G401.6 (cell line): ENCODE results near the gene ESR1.

ENCODE experiments used
- FAIRE-seq: peaks from 2 replicates; lab custom pipeline; 2012; peaks lifted over from hg19 to GRCh38; lab: Jason Lieb, UNC

ESR1 gene

GRCh38 chr6:152098683-152099082 lies 291.2 kb downstream of the ESR1 start:
- no peak for FAIRE-seq

GRCh38 chr6:152099446-152100182 lies 292.1 kb downstream of the ESR1 start:
- no peak for FAIRE-seq

- no peak for FAIRE-seq
Observed at GRCh38 chr6:152100183-152100618, 292.7 kb downstream of the ESR1 start.

- no peak for FAIRE-seq
Observed at GRCh38 chr6:152107973-152108372, 300.5 kb downstream of the ESR1 start.

- no peak for FAIRE-seq
Observed at GRCh38 chr6:152110886-152111820, 303.7 kb downstream of the ESR1 start.

- FAIRE-seq = no peak
Observed at GRCh38 chr6:152112491-152113261, 305.2 kb downstream of the ESR1 start.

GRCh38 chr6:152117156-152118133 lies 310.0 kb downstream of the ESR1 start:
- FAIRE-seq = no peak

- no peak for FAIRE-seq
Observed at GRCh38 chr6:152118224-152118623, 310.7 kb downstream of the ESR1 start.

- FAIRE-seq = no peak
Observed at GRCh38 chr6:152118678-152119077, 311.2 kb downstream of the ESR1 start.

GRCh38 chr6:152119831-152120230 lies 312.3 kb downstream of the ESR1 start:
- no peak for FAIRE-seq

- no peak for FAIRE-seq
Observed at GRCh38 chr6:152121910-152122309, 314.4 kb downstream of the ESR1 start.

GRCh38 chr6:152122434-152122833 lies 315.0 kb downstream of the ESR1 start:
- no peak for FAIRE-seq

GRCh38 chr6:152123076-152123475 lies 315.6 kb downstream of the ESR1 start:
- no peak for FAIRE-seq

GRCh38 chr6:152124429-152125074 lies 317.1 kb downstream of the ESR1 start:
- peak; percentile 64 for FAIRE-seq

GRCh38 chr6:152127432-152128165 lies 320.1 kb downstream of the ESR1 start:
- no peak for FAIRE-seq

GRCh38 chr6:152129691-152130151 lies 322.2 kb downstream of the ESR1 start:
- FAIRE-seq = no peak

GRCh38 chr6:152130441-152130840 lies 323.0 kb downstream of the ESR1 start:
- FAIRE-seq = no peak

GRCh38 chr6:152135755-152136448 lies 328.4 kb downstream of the ESR1 start:
- FAIRE-seq = no peak

- FAIRE-seq = no peak
Observed at GRCh38 chr6:152136449-152136825, 329.0 kb downstream of the ESR1 start.
